NT2/D1 (cell line): ENCODE results near the gene DDX25.

Experiments used
- DNase-seq: peaks from one replicate; pipeline ENCODE4 v3.0.0-alpha.2; 2011; ENCODE audit warnings: low read depth, low spot score
- H3K27me3 ChIP-seq: 2 replicates; pipeline ENCODE4 v1.6.0; 2011; ENCODE audit warnings: mild to moderate bottlenecking; ENCODE audit not compliant: insufficient read length, insufficient read depth
- H3K36me3 ChIP-seq: 2 replicates; pipeline ENCODE4 v1.6.1; 2011; ENCODE audit warnings: mild to moderate bottlenecking, low read length, mixed read lengths; ENCODE audit not compliant: insufficient read depth, insufficient read length
- H3K4me1 ChIP-seq: 2 replicates; pipeline ENCODE4 v1.5.1; 2011; ENCODE audit not compliant: insufficient read depth, insufficient read length
- H3K4me3 ChIP-seq: 2 replicates; pipeline ENCODE4 v1.5.1; 2011; ENCODE audit warnings: low read depth; ENCODE audit not compliant: insufficient read length
- H3K9ac ChIP-seq: 2 replicates; pipeline ENCODE4 v1.6.0; 2011; ENCODE audit warnings: low read depth; ENCODE audit not compliant: insufficient read length
- H3K9me3 ChIP-seq: 2 replicates; pipeline ENCODE4 v1.5.1; 2011; ENCODE audit warnings: mild to moderate bottlenecking, low read length; ENCODE audit not compliant: insufficient read depth
- SUZ12 ChIP-seq: IDR thresholded peaks from 2 replicates; pipeline ENCODE4 v1.6.1; 2011; ENCODE audit not compliant: insufficient read length, insufficient read depth; ENCODE audit errors: extremely low read depth
- YY1 ChIP-seq: IDR thresholded peaks from 2 replicates; pipeline ENCODE4 v1.6.1; 2011; ENCODE audit not compliant: insufficient read length, insufficient read depth
- ZNF274 ChIP-seq: IDR thresholded peaks from 2 replicates; pipeline ENCODE4 v1.6.1; 2011; ENCODE audit warnings: mild to moderate bottlenecking, low read depth, low read length

DDX25 gene

DNA sequence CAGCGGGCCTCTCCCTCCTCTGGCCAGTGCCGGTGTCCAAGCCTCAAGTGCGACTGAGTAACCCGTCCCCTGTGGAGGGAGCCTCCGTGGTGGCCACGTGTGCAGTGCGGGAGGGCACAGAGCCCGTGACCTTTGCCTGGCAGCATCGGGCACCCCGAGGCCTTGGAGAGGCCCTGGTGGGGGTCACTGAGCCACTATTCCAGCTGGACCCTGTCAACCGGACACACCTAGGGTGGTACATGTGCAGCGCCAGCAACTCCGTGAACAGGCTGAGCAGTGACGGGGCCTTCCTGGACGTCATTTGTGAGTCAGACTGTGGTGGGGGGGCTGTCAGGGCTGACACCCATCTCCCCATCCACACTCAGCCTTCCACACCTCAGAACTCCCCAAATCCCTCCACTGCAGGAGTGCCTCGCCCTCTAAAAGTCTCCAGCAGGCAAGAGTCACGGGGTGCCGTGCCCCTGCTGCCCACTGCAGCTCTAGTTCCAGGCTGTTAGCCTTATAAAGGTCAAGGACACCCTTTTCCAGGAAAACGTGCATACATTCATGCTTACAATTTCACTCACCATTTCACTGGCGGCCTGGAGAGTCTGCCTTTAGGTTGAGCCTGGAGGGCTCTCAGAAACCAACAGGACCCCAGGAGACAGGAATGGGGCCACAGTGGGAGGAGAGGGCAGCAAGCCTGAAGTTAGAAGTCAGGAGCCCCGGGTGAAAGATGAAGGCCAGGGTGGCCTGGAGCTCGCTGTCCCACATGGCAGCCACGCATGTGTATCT is 44.2 kb downstream of the DDX25 start:
- no peak overlapping the region for H3K9ac ChIP-seq
- H3K4me3 ChIP-seq, result no peak overlapping the region
- peaks cover 3% of the 10 kb centered on the region for H3K4me1 ChIP-seq
- TF ChIP-seq YY1 (no peak), SUZ12 (no peak), ZNF274 (no peak)
- H3K9me3 ChIP-seq, result no peaks in the 10 kb centered on the region
- H3K27me3 ChIP-seq, result no peaks in the 10 kb centered on the region
- H3K36me3 ChIP-seq, result no peaks in the 10 kb centered on the region
- no peak for DNase-seq

DNA sequence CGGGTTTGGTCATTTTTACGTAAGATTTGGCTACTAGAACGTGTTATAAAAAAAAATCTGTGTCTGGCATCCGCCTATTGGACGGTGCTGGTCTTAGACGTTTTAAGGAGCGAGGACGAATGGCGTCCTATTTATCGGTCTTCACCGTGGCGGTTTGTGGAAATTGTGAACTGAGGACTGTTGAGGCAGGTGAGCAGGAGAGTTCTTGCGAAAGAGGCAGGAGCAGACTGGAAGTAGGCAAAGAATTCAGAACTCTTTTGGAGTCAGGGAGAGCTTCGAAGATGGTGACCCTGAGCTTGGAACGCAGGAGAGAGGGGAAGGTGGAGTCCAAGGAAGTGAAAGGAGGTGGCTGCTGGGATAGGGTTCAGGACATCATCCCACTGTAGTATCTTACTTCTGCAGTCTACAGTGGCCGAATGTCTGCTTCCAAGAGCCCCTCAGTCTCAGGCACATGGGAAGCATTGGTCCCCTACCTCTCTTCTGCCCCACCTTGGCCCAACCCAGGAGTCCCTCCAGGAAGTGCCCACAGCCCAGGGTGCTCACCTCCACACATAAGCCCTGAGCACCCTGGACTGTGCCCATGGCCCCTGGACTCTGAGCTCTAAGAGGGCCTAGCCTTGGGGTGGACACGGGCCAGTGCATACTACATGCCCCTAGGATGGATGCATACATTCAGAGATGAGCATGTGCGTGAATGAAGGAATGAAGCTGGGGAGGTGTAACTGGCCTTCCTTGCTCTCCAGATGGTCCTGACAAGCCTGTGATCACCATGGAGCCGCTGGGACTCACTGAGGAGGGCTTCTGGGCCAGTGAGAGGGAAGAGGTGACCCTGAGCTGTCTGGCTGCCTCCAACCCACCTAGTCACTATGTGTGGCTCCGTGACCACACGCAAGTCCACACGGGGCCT is 45.2 kb downstream of the DDX25 start:
- Histone ChIP-seq H3K4me1 (peaks cover 3% of the 10 kb centered on the region), H3K4me3 (no peak overlapping the region), H3K9ac (no peak overlapping the region), H3K27me3 (no peaks in the 10 kb centered on the region), H3K9me3 (no peaks in the 10 kb centered on the region), H3K36me3 (no peaks in the 10 kb centered on the region)
- DNase-seq, result no peak
- no peak for TF ChIP-seq SUZ12
- no peak for TF ChIP-seq YY1
- TF ChIP-seq ZNF274, result no peak

DNA sequence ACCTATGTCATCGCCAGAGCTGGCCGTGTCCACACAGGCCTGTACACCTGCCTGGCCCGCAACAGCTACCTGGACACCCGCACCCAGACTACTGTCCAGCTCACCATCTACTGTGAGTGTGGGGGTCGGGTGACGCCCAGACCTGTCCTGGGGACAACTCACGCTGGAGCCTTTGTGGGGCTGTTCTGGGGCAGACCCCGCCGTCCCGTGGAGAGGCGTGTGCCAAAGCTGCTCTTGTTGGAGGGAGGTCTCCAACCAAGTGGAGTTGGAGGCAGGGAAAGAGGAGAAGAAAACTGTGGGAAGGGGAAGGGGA is 45.8 kb downstream of the DDX25 start:
- H3K36me3 ChIP-seq, result no peaks in the 10 kb centered on the region
- H3K4me1 ChIP-seq, result peaks cover 3% of the 10 kb centered on the region
- no peak for DNase-seq
- no peak overlapping the region for H3K4me3 ChIP-seq
- no peaks in the 10 kb centered on the region for H3K9me3 ChIP-seq
- no peaks in the 10 kb centered on the region for H3K27me3 ChIP-seq
- no peak for TF ChIP-seq SUZ12
- TF ChIP-seq YY1, result no peak
- TF ChIP-seq ZNF274, result no peak
- H3K9ac ChIP-seq, result no peak overlapping the region

DNA sequence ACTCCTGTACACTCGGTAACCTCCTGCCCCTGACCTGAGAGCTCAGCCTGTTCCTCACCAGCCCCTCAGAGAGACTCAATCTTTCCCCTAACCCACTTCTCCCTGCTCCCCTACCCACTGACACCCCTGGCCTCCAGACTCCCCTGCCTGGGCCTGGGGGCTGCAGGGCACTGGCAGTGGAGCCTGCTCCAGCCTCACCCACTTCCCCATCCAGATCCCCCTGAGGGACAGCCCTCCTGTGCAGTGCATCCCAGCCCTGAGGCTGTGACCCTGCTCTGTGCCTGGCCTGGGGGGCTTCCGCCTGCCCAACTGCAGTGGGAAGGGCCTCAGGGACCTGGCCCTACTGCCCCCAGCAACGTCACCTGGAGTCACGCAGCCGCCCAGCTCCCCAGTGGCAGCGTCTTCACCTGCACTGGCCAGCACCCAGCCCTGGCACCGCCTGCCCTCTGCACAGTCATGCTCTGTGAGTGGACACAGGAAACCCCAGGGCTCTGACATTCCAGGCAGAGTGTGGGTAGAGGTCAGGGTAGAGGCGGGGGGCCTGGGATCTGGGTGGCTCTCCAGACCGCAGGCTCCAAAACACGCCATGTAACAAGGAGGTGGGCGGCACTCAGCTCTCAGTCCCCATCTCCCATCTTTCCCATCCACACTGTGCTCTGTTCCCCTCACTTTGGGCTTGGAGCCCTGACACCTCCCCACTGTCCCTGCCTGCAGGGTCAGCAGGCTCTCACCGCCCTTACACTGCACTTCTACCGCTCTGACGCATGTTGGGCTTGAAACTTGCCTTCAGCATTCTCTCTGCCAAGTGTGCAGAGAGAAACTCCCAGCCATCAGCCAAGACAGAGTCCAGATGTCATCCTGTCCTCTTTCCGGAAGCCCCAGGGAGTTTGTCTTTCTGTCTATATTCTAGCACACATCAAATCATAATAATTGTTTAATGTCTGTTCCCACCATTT is 46.7 kb downstream of the DDX25 start:
- H3K4me3 ChIP-seq, result no peak overlapping the region
- no peak overlapping the region for H3K9ac ChIP-seq
- TF ChIP-seq ZNF274 (no peak), YY1 (no peak), SUZ12 (no peak)
- no peaks in the 10 kb centered on the region for H3K36me3 ChIP-seq
- H3K9me3 ChIP-seq, result no peaks in the 10 kb centered on the region
- no peak for DNase-seq
- no peaks in the 10 kb centered on the region for H3K27me3 ChIP-seq
- H3K4me1 ChIP-seq, result no peaks in the 10 kb centered on the region

DNA sequence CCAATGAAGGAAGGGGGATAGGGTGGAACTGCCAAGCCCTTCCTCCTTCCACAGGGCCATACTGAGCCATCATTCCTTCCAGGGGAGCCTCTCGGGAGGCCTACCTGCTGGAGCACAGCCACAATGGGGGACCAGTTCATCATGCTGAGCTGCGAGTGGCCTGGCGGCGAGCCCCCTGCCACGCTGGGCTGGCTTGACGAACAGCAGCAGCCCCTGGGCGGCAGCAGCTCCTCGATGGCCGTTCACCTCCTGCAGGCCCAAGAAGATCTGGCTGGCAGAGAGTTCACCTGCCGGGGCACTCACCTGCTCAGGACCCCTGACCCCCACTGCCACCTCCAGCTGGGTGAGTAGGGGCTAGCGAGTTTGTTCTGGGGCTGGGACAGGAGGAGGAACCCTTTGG is 47.4 kb downstream of the DDX25 start:
- Histone ChIP-seq H3K36me3 (no peaks in the 10 kb centered on the region), H3K9me3 (no peaks in the 10 kb centered on the region), H3K4me1 (no peaks in the 10 kb centered on the region), H3K4me3 (no peak overlapping the region), H3K9ac (no peak overlapping the region), H3K27me3 (no peaks in the 10 kb centered on the region)
- TF ChIP-seq ZNF274 (no peak), SUZ12 (no peak), YY1 (no peak)
- DNase-seq, result no peak

DNA sequence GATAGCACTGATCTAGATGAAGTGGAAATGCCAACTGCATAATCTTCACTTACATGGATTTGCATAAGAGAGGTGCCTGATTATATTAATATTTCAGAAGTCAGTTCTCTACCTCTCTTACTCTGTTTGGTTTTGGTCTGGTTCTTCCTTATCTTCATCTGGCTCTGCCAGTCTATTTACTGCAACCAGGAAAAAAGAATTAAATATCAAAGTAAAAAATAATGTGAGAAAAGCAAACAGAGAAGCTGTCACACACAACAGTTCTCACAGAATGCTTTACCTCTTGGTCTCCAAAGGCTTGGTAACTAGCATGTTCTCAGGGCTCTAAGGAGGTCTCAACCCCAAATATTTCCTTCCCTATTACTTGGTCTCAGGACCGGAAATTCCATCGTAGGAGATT is 48.3 kb downstream of the DDX25 start:
- no peaks in the 10 kb centered on the region for H3K9me3 ChIP-seq
- H3K9ac ChIP-seq, result no peak overlapping the region
- H3K27me3 ChIP-seq, result no peaks in the 10 kb centered on the region
- H3K4me1 ChIP-seq, result peaks cover 2% of the 10 kb centered on the region
- H3K4me3 ChIP-seq, result no peak overlapping the region
- no peak for DNase-seq
- no peak for TF ChIP-seq SUZ12
- TF ChIP-seq ZNF274, result no peak
- TF ChIP-seq YY1, result no peak
- no peaks in the 10 kb centered on the region for H3K36me3 ChIP-seq

DNA sequence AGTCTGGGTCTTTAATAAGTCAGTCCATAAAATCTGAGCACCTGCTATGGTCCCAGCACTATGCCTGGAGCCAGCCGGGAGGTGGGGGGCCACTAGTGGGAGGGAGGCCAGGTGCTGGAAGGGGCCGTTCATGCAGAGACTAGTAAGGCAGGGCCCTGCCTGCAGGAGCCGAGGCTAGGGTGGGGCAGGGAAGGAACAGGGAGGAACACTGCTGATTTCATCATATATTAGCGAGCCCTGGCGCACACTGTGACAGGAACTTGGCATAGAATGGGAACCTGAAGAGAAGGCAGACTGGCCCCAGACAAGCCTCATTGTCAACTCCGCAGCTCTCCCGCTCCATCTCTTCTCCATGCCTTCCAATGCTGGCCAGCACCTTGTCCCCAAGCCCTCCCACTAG is 48.7 kb downstream of the DDX25 start:
- Histone ChIP-seq H3K27me3 (no peaks in the 10 kb centered on the region), H3K4me1 (peaks cover 2% of the 10 kb centered on the region), H3K9ac (no peak overlapping the region), H3K36me3 (no peaks in the 10 kb centered on the region), H3K4me3 (no peak overlapping the region), H3K9me3 (no peaks in the 10 kb centered on the region)
- TF ChIP-seq YY1 (no peak), ZNF274 (no peak), SUZ12 (no peak)
- DNase-seq, result no peak
